ENCODE measurements around the gene OR4M1. TPM values are rescaled to one million over a fixed set of nuclear protein-coding genes. Genes with fewer than 3 reads are reported as not detected.
"Not testable (repeated sequence)": the region's sequence is repeated elsewhere in the genome, so short reads cannot be mapped to it uniquely, and the experiment has no call there.

Gene OR4M1
- total and polyA plus RNA-seq, 10 of the 15 experiments (the other 5 are each of a cell fraction or from before 2014, with no cell fraction given): not detected

- DNase-seq (ENCODE audit: low read depth, low spot score); intact Hi-C loops (cut with micrococcal nuclease; ENCODE audit: unreplicated experiment); H3K9ac ChIP-seq (ENCODE audit: control insufficient read depth, insufficient read depth, low read length); POLR2A ChIA-PET; H3K27ac ChIP-seq (ENCODE audit: control insufficient read depth, insufficient read depth); H3K36me3 ChIP-seq (ENCODE audit: control insufficient read depth in 2 of 2, insufficient read depth in 2 of 2, low read length in 1 of 2); H3K9me3 ChIP-seq (replicated peaks; ENCODE audit: control insufficient read depth, insufficient read depth, low read length); H4K20me1 ChIP-seq (ENCODE audit: control insufficient read depth, insufficient read depth); H3K27me3 ChIP-seq (replicated peaks in 1 of 2; ENCODE audit: control insufficient read depth in 2 of 2, insufficient read depth in 2 of 2, low read length in 1 of 2); in situ Hi-C loops (cut with MboI); H3K4me1 ChIP-seq (ENCODE audit: control insufficient read depth, insufficient read depth, low read length); RAD21 ChIA-PET (ENCODE audit: unreplicated experiment); FAIRE-seq; H2AFZ ChIP-seq (ENCODE audit: control insufficient read depth, low read depth, low read length); ATAC-seq; BruUV-seq (replicated peaks); H3K4me3 ChIP-seq; H3K4me2 ChIP-seq (ENCODE audit: control insufficient read depth, insufficient read depth); H3K79me2 ChIP-seq (ENCODE audit: control insufficient read depth, insufficient read depth, low read length); SMC1A ChIA-PET (ENCODE audit: uncharacterized antibody, unreplicated experiment); CTCF ChIA-PET: not testable (repeated sequence)
- WGBS (ENCODE audit: insufficient coverage, insufficient replicate concordance, low lambda C conversion rate, missing lambda C conversion rate): 0% methylated on average over 3 of the region's 3 CpGs
Measured at GRCh38 chr14:19733893-19734292, 39.4 kb upstream of the OR4M1 start.

GRCh38 chr14:19743256-19743655, 30.0 kb upstream of the OR4M1 start, which contains the start of gene OR4Q3:
OR4Q3 (plus strand) TSS chr14:19743571.
- Histone ChIP-seq H4K20me1 (ENCODE audit: control insufficient read depth, insufficient read depth) (no peaks in the 10 kb centered on the region), H3K36me3 (ENCODE audit: control insufficient read depth in 2 of 2, insufficient read depth in 2 of 2, low read length in 1 of 2) (no peaks in the 10 kb centered on the region), H3K79me2 (ENCODE audit: control insufficient read depth, insufficient read depth, low read length) (no peaks in the 10 kb centered on the region), H3K9ac (ENCODE audit: control insufficient read depth, insufficient read depth, low read length) (no peak within 1 kb of the TSS), H3K4me2 (ENCODE audit: control insufficient read depth, insufficient read depth) (no peak within 1 kb of the TSS), H3K27ac (ENCODE audit: control insufficient read depth, insufficient read depth) (no peak within 1 kb of the TSS), H3K4me1 (ENCODE audit: control insufficient read depth, insufficient read depth, low read length) (no peaks in the 10 kb centered on the region), H2AFZ (ENCODE audit: control insufficient read depth, low read depth, low read length) (no peak within 1 kb of the TSS), H3K4me3 (no peak within 1 kb of the TSS), H3K27me3 (replicated peaks in 1 of 2; ENCODE audit: control insufficient read depth in 2 of 2, insufficient read depth in 2 of 2, low read length in 1 of 2) (no peaks in the 10 kb centered on the region), H3K9me3 (replicated peaks; ENCODE audit: control insufficient read depth, insufficient read depth, low read length) (no peaks in the 10 kb centered on the region)
- ChIA-PET RAD21 (ENCODE audit: unreplicated experiment) (no interaction called here), CTCF (no interaction called here), SMC1A (ENCODE audit: uncharacterized antibody, unreplicated experiment) (no interaction called here), POLR2A (no interaction called here)
- no peak for TF ChIP-seq PKNOX1 (IDR thresholded peaks at IDR 0.05)
- no peak for TF ChIP-seq ATF3 (IDR thresholded peaks at IDR 0.05; ENCODE audit: borderline replicate concordance, extremely low read depth, low read depth, low read length)
- no peak for TF ChIP-seq RUNX3 (IDR thresholded peaks at IDR 0.05; ENCODE audit: low read length)
- TF ChIP-seq NRF1 (conservative IDR thresholded peaks at IDR 0.05; ENCODE audit: low read depth, low read length): no peak
- no peak for TF ChIP-seq SREBF1 (IDR thresholded peaks at IDR 0.05; ENCODE audit: low read length)
- no peak for TF ChIP-seq CHD2 (IDR thresholded peaks at IDR 0.05; ENCODE audit: borderline replicate concordance, low read depth, low read length)
- TF ChIP-seq IKZF2 (IDR thresholded peaks at IDR 0.05): no peak
- no peak for TF ChIP-seq CBX5 (IDR thresholded peaks at IDR 0.05; ENCODE audit: low read depth)
- no peak for TF ChIP-seq ZBTB33 (IDR thresholded peaks at IDR 0.05)
- no peak for TF ChIP-seq HDAC2 (IDR thresholded peaks at IDR 0.05)
- TF ChIP-seq BMI1 (IDR thresholded peaks at IDR 0.05; ENCODE audit: borderline replicate concordance): no peak
- no peak for TF ChIP-seq BRCA1 (IDR thresholded peaks at IDR 0.05; ENCODE audit: low read depth, low read length)
- no peak for TF ChIP-seq ATF2 (IDR thresholded peaks at IDR 0.05; ENCODE audit: low read length)
- no peak for TF ChIP-seq TARDBP (IDR thresholded peaks at IDR 0.05; ENCODE audit: borderline replicate concordance)
- no peak for FAIRE-seq
- 96% methylated on average over 1 of the region's 1 CpG for WGBS (ENCODE audit: insufficient coverage, insufficient replicate concordance, low lambda C conversion rate, missing lambda C conversion rate)
- in situ Hi-C loops (cut with MboI): no loop called here
- no TSS peak for BruUV-seq (replicated peaks)
- intact Hi-C loops (cut with micrococcal nuclease; ENCODE audit: unreplicated experiment): no loop called here
- DNase-seq (ENCODE audit: low read depth, low spot score): no peak
- no peak for ATAC-seq
